C1 segment of cervical spinal cord (tissue), 14 donors: ENCODE measurements around the gene SAMMSON.

Experiments
- DNase-seq, 14 donors: peaks; one replicate each; lab custom pipeline; 2025; lab: John Stamatoyannopoulos, UW

Gene SAMMSON

DNA sequence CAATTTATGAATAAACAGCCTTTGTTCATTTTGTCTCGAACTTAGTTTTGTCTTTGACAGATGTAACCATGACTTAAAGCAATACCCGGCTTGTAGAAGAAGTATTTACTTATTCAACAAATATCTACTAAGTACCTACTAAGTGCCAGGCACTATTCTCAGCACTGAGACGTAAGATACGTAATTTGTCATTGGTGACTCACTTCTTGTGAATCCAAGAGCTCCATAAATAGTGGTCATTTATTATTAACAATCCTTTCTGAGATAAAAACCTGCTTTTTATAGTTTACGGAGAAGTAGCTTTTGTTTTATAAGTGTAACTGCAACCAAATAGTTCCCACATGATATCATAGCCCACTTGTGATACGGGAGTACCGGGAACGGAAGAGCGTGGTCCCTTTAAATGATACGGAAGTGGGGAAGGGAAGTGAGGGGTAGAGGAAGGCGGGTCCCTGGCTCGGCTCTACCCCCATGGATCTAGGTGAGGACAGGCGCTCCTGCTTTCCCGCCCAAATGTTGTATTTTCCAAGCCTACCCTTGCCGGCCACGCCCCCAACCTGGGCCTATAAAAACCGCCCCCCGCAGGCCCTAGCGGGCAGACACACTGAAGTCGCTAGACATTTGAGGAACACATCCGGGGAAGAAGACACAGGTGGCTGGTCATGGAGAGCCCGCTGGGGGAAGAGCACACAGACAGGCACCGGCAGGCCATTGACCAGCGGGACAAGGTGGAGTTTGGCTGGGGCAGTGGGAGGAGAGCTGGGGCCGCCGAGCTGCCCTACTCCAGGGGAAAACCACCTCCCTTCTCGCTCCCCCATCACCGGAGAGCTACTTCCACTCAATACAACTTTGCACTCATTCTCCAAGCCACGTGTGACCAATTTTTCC lies at the start of gene SAMMSON:
SAMMSON (plus strand) TSS at position 594 of the 888 bp plus-strand sequence.
- DNase-seq, result peak in 7 of 14 donors; percentile 11 to 65 (median 38)

DNA sequence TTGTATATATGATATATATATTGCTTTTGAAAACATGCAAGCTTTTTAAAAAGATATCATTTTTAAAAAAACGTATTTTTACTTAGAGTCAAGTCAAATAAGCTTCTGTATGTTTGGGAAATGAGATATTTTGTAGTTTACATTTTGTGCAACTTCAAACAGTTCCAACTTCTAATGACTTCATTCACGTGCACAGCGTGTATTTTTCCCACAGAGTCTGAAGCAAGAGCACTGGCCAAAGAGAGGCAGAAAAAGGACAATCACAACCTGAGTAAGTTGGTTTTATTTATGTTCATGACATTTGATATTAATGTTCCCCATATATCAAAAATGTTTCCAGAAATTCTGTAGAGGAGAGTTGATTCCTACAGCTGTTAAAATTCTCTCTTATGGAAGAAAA lies 47.9 kb upstream of the SAMMSON start:
- DNase-seq, result no peak

DNA sequence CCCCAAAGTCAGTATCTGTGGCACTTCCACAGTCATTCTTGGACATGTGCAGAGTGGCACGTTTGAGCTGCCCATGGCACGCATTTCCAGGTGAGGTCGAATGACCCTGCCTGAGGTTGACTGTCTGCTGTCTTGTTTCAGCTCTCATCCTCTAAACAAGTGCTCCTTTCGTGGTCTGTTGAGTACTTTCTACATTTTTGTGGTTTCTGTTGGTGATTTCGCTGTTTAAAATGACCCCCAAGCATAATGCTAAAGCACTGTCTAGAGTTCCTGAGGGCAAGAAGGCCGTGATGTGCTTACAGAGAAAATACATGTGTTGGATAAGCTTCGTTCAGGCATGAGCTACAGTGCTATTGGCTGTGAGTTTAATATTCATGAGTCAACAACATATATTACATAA lies 40.0 kb upstream of the SAMMSON start:
- DNase-seq, result no peak

DNA sequence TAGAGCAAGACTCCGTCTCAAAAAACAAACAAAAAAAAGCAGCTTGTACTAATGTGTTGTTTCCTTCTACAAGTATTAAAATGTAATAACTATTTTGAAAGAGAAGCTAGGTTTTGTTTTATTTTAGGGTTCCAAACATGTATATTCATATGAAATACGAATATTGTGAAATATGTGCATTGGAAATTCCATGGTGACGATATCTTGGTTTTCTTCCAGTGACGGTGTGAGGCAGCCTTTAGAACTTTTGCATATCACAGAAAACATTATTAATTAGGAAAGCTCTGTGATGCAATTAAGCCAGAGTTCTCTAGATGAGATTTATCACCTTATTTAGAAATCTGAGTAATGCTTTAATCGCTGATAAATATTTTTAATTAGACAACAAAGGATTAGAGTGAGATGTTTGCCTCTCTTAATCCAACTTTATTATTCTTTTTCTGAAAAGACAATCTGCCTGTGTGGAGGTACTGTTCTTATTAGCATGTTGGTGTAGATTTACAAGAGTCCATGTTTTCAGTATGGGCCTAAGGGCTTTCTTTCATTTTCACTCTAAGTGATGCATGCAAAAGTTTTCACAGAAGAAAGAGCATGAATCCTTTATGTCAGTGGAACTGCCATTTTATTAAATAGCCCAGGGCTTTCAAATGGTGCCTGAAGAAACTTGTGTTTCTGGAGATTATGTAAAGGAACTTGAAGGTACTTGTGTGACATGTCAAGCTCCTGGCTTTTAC lies 37.7 kb upstream of the SAMMSON start:
- no peak for DNase-seq

DNA sequence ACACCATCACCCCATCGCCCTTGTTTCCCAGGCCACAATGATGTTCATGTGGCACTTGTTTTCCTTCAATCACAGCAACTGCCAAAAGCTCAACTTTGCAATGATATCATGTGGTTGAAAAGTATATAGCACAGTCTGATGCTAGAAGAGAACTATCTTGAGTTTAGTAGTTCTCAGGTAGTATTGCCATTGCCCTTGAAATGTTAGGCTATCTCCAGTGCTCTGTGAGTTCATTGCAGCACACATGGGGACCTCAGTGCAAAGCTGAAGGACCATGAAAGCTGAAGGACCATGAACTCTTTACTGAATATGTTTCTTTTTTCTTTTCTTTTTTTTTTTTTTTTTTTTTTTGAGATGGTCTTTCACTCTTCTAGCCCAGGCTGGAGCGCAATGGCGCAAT lies 35.9 kb upstream of the SAMMSON start:
- DNase-seq, result no peak

DNA sequence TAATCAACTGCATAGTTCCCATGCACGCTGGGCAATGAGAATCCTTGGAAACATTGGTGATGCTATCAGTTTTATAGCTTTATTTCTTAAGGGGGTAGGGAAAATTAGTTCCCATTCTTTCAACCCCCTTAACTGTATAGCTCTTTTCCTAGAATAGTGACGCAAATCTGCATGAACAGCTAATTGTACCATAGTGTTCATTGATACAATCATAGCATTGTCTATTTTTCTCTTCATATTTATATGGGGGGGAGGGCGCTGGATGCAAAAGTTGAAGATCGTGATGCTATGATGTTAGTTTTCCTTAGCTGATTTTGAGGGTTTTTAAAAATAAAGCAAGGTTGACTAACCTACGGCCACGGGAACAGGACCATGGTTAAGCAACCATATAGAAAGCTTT lies 32.4 kb upstream of the SAMMSON start:
- no peak for DNase-seq

DNA sequence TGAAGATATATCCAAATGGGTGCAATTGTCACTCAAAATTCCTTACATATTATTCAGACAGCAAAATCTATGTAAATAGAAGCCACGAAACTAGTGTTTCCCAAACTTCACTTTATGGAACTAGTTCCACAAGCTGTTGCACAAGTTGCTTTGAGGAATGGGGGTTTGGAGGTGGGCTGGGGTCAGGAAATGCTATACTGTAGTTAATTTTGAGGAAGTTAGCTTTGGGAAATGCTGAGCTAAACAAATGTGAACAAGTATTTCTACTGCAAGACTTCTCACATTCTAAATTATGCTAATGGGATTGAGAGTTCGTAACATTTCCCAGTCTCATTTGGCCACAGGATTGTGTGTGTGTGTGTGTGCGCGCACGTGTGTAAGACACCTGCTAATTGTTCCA lies 28.7 kb upstream of the SAMMSON start:
- no peak for DNase-seq

DNA sequence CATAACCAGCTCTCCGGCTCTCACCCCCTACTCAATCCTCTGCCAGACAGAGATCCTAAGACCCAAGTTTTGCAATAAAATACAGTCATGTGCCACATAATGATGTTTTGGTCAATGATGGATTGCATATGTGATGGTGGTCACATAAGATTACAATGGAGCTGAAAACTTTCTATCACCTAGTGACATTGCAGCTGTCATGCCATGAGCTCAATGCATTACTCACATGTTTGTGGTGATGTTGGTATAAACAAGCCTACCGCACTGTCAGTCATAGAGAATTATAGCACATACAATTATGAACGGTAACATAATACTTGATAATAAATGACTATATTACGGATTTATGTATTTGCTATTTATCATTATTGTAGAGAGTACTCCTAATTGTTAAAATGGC lies 26.9 kb upstream of the SAMMSON start:
- no peak for DNase-seq

DNA sequence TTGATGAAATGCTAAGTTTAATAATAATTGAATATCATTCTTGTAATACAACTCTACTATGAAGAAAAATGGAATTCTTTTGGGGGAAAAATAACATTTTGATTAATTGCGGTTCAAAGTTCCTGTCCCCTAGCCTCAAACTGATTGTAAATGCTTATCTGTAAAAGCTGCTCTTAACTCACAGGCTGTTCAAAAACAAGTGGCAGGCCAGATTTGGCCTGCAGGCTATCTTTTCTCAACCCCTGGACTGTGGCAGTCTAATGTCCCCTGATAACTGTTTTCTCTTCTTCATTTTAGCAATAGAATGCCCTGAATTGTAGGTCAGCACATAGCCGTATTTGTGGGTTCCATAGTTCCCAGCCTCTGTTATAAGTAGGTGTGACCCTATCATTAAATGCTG lies 23.5 kb upstream of the SAMMSON start:
- DNase-seq, result no peak

DNA sequence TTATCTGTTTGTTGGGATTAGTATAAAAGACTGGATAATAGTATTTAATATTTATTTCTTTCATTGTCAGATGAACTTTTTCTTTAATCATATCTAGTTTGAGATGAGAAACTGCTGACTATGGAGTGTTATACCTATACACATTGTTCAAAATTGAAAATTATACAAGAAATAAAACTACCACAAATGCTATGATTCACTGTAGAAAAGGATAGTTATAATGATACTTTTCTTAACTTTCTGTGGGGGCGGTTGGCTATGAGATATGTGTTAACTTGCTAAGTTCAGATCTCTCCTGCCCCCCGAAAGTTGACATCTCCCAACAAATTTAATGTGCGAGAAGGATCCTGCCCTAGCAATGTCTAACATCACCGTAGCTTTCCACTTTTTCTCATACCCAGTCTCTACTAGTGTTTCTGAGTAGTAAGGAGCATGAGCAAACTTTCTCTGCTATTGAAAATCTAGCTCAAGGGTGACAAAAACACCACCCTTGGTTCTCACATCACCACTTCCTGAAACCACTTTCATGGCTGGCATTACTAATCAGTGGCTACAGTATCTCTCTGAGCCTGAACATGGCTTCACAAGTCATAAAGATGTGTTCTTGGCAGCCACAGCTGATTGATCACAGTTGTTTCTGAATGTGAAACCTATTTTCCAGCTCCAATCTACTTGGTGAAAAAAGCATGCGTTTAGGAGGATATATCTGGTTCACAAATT lies 15.8 kb upstream of the SAMMSON start:
- DNase-seq, result no peak

DNA sequence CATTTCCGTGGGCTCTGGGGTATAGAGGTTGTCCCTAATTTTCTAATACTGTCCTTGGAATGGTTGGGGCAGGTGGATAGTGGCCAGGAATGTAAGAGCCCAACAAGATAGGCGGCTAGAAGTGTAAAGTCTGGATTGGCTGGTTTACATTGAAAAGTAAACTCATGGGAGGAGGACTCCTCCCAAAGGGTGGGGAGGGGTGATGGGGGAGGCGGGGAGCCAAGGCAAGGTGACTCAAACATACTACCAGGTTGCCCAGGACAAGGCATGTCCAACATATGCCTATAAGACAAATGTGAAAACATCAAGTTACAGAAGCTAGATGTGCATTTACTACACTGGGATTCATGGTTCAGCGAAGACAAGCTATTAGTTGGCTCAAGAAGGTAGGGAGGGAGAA lies 14.3 kb upstream of the SAMMSON start:
- DNase-seq, result no peak

DNA sequence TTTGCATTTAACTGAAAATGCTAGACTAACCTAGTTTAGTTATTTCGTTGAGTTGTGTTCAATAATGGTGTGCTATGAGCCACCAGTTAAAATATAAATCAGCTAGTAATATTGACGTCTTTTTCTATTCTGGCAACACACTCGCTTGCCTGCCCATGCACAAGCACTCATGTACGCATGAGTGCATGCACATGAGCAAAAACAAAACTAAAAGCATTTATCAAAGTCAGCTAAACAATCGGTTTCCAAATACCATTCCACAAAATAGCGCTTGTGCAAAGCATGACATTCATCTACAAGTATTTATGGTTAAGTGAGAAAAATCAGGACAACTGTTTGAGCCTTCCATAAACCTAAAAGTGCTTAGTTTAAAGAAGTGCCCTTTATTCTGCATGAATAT lies 13.1 kb upstream of the SAMMSON start:
- DNase-seq, result no peak

DNA sequence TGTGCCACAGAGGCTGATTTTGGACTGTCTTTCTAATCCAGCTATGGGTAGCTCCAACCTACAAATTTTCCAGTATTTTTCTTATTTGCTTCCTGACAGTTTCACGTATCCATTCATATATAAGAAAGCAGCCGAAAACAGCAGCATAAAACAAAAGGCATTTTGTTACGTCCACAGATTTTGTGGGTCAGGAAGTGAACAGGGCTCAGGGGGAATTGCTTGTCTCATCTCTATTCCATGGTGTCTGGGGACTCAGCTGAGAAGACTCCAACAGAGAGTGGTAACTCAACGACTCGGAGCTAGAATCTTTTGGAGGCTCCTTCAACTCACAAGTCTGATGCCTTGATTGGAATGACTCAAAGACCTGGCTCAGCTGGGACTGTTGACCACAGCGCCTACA lies 11.7 kb upstream of the SAMMSON start:
- no peak for DNase-seq

DNA sequence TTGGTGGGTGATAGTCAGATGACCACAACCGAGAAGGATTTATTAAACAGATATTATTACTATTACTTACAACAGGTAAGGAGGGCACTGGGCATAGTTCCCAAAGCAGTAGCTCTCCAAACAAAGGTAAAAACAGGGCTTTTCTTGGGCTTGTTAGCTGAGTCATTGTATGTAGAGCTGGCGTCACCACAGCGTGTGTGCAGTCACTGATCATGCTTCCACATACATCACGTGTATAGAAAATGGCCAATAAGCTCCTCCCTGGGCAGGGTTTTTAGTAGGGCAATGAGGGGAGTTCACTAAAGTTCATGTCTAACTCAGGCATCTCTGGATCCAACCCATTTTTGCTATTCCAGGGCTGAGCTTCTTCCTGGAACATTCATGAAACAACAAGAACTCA lies 5.8 kb upstream of the SAMMSON start:
- no peak for DNase-seq

DNA sequence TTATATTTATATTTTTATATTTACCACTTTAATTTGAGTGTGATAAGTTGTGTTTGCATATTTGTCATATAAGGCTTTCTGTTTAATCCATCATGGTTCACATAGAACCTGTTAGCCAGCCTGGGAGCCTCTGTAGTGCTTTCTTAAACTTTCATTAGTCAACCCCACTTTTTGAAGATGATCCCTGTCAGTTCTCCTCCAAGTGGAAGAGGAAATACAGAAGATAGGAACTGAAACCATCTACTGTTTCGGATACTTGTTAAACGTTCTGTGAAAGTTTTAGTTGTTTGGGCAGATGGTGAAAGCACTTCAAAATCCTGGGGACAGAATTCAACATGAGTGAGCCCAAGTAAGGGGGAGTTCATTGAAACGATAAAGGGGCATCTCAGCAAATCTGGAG lies 4.6 kb upstream of the SAMMSON start:
- DNase-seq, result no peak

DNA sequence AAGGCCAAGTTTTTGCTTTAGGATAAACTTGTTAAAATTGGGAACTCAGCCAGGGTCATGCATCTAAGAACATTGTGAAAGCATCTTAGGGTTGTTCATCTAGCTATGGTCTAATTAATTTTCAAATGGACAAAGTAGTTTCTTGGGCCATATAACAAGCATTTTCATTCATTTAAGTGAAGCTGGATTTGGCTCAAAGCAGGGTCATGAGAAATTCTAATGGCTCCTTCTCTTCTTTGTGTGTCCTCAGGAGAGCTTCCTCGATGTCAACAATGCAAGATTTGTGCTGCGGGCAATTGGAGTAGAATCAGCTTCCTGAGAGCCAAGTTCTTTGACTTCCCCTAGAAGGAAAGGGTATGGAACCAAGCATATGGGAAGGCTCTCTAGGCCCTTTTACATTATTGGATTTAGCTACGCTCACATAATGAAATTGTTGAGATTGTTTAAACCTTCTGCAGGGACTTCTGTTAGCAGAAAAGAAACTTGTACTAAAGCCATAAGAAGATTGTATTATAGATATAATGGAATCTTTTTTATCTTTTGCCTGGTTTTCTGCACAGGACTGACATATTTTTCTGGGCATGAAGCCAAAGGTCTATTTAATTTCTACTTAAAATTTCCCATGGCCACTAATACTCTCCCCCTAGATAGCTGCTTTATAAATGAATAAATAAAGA lies 1.8 kb upstream of the SAMMSON start:
- peak in 1 of 14 donors; percentile 12 for DNase-seq

DNA sequence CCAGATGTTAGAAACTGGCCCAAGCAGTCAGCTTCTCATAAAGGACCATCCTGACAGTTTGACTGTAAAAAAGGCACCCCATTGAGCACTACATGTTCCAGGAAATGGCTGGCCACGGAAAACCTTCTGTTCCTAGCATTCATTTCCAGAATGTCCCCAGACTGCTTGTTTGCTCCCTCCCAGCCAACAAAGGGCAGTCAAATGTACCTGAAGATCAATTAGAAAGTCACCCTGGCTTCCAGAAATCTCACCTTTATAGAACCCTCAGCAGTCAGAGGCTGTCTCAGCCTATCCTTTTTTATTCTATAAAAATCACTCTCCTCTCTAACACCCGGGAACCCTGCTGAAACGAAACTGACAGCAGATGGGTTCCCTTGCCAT lies 784 bp upstream of the SAMMSON start:
- peak in 6 of 14 donors; percentile 5 to 35 (median 14) for DNase-seq

DNA sequence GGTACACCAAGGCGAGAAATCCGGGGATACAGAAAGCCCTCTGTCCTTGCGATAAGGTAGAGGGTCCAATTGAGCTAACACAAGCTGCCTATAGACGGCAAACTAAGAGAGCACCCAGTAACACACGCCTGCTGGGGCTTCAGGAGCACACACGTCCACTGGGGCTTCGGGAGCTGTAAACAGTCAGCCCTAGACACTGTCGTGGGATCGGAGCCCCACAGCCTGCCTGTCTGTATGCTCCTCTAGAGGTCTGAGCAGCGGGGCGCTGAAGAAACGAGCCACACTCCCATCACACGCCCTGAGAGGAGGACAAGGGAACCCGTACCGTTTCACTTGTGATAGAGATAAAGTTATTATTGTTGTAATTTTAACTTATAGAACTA lies 486 bp downstream of the SAMMSON start:
- peak in 5 of 14 donors; percentile 38 to 49 (median 46) for DNase-seq

DNA sequence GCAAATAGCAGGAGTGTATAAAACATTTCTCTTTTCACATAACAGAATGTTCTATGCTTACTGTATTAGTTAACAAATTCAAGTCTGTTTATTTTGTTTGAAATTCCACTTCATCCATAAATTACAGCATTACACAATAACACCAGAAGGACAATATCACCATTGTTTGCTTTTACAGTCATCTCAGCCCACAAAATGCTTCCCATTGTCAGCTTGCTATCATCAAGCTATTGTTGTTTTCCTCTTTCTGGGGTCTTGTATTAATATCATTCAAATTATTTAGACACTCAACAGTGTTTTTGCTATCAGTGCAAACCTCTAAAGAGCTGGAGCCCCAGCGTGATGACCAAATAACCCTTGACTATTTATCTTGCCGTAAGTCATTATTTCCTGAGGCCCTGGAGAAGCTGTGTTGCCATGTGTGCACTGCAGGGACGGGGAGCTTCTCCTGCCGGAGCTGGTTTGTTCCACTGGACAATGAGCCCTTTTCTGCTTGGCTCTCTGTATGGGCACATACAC lies 1.1 kb downstream of the SAMMSON start:
- DNase-seq, result peak in 12 of 14 donors; percentile 10 to 77 (median 62)

DNA sequence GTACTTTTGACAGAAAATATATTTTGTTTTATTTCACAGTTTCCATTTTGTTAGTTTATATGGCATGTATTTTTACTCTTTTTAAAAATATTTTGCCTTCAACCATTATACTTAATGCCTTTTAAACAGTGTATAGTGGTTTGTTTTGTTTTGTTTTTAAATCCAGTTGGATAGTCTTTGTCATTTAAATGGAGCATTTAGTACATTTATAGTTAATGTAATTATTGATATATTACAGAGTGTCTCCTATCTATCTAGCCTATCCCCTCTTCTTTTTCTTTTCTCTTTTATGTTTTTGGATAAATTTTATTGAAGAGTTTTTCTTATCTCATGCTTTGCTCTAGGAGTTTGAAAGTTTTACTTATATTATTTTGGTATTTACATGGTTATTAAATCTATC lies 3.6 kb downstream of the SAMMSON start:
- no peak for DNase-seq

DNA sequence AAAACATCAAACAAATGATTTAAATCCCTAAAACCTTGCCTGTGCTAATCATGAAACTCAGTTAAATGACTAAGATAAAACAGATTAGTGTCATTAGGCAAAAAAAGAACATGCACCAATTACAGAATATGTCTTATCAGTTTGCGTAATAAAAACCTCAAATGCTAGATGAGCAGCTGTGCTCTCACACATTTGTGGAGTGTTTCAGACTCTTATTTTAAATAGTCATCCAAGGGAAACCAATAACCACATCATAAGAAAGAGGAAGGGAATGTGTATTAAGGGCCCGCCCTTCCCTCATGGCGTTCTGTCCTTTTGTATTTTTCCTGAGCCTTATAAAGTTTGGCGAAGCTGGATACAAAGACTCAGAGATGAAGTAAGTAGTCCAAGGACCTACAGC lies 6.6 kb downstream of the SAMMSON start:
- no peak for DNase-seq

DNA sequence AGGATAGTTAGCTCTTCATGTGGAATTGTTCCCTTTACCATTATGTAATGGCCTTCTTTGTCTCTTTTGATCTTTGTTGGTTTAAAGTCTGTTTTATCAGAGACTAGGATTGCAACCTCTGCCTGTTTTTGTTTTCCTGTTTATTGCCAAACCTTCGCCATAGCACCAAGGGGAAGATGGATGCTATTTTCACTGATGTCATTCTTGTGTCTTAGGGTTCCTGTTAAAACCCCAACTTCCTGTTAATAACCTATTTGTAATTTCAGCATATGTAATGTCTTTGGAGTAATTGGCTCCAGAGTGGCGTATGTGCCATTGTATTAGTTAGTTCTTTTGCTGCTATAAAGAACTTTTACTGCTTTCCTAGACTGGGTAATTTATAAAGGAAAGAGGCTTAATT lies 10.8 kb downstream of the SAMMSON start:
- DNase-seq, result no peak
